ENCODE results near the gene CAPS.

GRCh38 chr19:5907241-5907640 lies 6.8 kb upstream of the CAPS start:
- TF ChIP-seq, protein P1, sequence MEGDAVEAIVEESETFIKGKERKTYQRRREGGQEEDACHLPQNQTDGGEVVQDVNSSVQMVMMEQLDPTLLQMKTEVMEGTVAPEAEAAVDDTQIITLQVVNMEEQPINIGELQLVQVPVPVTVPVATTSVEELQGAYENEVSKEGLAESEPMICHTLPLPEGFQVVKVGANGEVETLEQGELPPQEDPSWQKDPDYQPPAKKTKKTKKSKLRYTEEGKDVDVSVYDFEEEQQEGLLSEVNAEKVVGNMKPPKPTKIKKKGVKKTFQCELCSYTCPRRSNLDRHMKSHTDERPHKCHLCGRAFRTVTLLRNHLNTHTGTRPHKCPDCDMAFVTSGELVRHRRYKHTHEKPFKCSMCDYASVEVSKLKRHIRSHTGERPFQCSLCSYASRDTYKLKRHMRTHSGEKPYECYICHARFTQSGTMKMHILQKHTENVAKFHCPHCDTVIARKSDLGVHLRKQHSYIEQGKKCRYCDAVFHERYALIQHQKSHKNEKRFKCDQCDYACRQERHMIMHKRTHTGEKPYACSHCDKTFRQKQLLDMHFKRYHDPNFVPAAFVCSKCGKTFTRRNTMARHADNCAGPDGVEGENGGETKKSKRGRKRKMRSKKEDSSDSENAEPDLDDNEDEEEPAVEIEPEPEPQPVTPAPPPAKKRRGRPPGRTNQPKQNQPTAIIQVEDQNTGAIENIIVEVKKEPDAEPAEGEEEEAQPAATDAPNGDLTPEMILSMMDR (IDR thresholded peaks at IDR 0.05), result no peak
- TF ChIP-seq EZH2phosphoT487 (IDR thresholded peaks at IDR 0.05) (no peak), EZH2 (IDR thresholded peaks at IDR 0.05) (no peak)

Data from neural progenitor cell (in vitro differentiated cells).